ENCODE data around the gene CTAGE1.

Gene CTAGE1

GRCh38 chr18:22429564-22429963 is 11.8 kb upstream of the CTAGE1 start:
- H3K9me3 ChIP-seq (ENCODE audit: control insufficient read depth, low read length) = no peaks in the 10 kb centered on the region
- no peaks in the 10 kb centered on the region for H3K27me3 ChIP-seq (ENCODE audit: control insufficient read depth, insufficient read depth, low read length)
- H3K79me2 ChIP-seq = no peaks in the 10 kb centered on the region
- no peak overlapping the region for H3K27ac ChIP-seq
- no peak overlapping the region for H3K9ac ChIP-seq
- no peaks in the 10 kb centered on the region for H3K36me3 ChIP-seq (ENCODE audit: control insufficient read depth, insufficient read depth, low read length)
- H3K4me2 ChIP-seq (ENCODE audit: low read length) = no peak overlapping the region
- no peak overlapping the region for H3K4me3 ChIP-seq (ENCODE audit: low read depth, low read length)
- TF ChIP-seq, protein P1, sequence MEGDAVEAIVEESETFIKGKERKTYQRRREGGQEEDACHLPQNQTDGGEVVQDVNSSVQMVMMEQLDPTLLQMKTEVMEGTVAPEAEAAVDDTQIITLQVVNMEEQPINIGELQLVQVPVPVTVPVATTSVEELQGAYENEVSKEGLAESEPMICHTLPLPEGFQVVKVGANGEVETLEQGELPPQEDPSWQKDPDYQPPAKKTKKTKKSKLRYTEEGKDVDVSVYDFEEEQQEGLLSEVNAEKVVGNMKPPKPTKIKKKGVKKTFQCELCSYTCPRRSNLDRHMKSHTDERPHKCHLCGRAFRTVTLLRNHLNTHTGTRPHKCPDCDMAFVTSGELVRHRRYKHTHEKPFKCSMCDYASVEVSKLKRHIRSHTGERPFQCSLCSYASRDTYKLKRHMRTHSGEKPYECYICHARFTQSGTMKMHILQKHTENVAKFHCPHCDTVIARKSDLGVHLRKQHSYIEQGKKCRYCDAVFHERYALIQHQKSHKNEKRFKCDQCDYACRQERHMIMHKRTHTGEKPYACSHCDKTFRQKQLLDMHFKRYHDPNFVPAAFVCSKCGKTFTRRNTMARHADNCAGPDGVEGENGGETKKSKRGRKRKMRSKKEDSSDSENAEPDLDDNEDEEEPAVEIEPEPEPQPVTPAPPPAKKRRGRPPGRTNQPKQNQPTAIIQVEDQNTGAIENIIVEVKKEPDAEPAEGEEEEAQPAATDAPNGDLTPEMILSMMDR (IDR thresholded peaks at IDR 0.05) = no peak
- no peaks in the 10 kb centered on the region for H3K4me1 ChIP-seq
- H2AFZ ChIP-seq = no peak overlapping the region

GRCh38 chr18:22428672-22429071 is 11.0 kb upstream of the CTAGE1 start:
- Histone ChIP-seq H3K4me3 (ENCODE audit: low read depth, low read length) (no peak overlapping the region), H3K4me2 (ENCODE audit: low read length) (no peak overlapping the region), H3K36me3 (ENCODE audit: control insufficient read depth, insufficient read depth, low read length) (no peaks in the 10 kb centered on the region), H2AFZ (no peak overlapping the region), H3K9me3 (ENCODE audit: control insufficient read depth, low read length) (no peaks in the 10 kb centered on the region), H3K4me1 (no peaks in the 10 kb centered on the region), H3K79me2 (no peaks in the 10 kb centered on the region), H3K27me3 (ENCODE audit: control insufficient read depth, insufficient read depth, low read length) (no peaks in the 10 kb centered on the region), H3K9ac (no peak overlapping the region), H3K27ac (no peak overlapping the region)
- TF ChIP-seq, protein P1 (IDR thresholded peaks at IDR 0.05) = no peak

DNA sequence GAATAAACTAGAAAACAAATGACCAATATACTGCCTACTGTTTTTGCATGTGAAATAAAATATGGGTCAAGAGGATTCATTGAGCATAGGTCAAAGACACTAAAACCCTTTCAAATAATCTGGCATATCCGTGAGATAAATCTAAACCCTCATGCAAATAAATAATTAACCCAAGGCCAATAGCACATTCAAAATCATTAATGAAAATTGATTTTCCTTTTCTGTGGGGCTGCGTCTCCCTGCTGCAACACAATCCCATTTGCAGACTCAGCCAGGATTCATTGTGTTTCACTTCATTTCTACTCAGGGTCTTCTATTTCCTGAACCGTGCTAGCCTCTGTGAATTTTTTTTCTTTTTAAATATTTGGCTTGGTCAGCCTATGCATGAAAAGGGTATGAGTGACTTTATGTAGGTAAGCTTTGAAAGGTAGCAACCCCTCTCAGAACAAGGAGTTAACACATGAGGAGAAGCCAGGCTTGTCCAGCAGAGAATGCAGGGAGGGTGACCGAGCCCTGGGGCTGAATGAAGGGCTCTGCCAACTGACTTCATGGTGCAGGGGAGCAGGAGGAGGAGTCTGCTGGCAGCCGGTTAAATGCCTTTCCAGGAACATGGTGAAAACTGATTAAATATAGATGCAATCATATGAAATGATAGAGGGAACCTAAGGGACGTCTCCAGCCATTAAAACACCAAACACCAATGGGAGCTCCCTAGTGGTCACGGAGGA is 10.3 kb upstream of the CTAGE1 start:
- H3K4me1 ChIP-seq = no peaks in the 10 kb centered on the region
- H2AFZ ChIP-seq = no peak overlapping the region
- H3K79me2 ChIP-seq = no peaks in the 10 kb centered on the region
- H3K27ac ChIP-seq = no peak overlapping the region
- TF ChIP-seq, protein P1 (IDR thresholded peaks at IDR 0.05) = no peak
- no peak overlapping the region for H3K4me3 ChIP-seq (ENCODE audit: low read depth, low read length)
- no peaks in the 10 kb centered on the region for H3K9me3 ChIP-seq (ENCODE audit: control insufficient read depth, low read length)
- H3K36me3 ChIP-seq (ENCODE audit: control insufficient read depth, insufficient read depth, low read length) = no peaks in the 10 kb centered on the region
- H3K27me3 ChIP-seq (ENCODE audit: control insufficient read depth, insufficient read depth, low read length) = no peaks in the 10 kb centered on the region
- H3K4me2 ChIP-seq (ENCODE audit: low read length) = no peak overlapping the region
- H3K9ac ChIP-seq = no peak overlapping the region

DNA sequence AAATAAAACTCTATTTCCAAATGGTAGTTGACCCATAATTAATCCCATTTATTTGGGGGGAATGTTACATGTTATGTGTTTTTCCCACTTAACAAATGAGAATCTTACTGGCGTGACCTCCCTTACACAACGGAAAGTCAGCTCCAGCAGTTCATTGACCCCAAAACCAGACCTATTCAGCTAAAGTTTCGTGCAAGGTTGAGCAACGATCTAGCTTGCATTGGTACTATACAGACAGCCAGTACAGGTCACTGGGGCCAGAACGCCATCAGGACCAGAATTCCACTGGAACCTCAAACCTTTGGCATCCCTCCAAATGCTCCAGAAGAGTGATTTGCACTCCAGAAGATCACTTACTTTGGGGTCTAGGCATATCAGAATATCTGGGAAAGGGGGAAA is 6.8 kb upstream of the CTAGE1 start:
- Histone ChIP-seq H3K9ac (no peak overlapping the region), H3K4me2 (ENCODE audit: low read length) (no peak overlapping the region), H2AFZ (no peak overlapping the region), H3K36me3 (ENCODE audit: control insufficient read depth, insufficient read depth, low read length) (no peaks in the 10 kb centered on the region), H3K4me1 (no peaks in the 10 kb centered on the region), H3K79me2 (no peaks in the 10 kb centered on the region), H3K4me3 (ENCODE audit: low read depth, low read length) (no peak overlapping the region), H3K9me3 (ENCODE audit: control insufficient read depth, low read length) (no peaks in the 10 kb centered on the region), H3K27ac (no peak overlapping the region), H3K27me3 (ENCODE audit: control insufficient read depth, insufficient read depth, low read length) (no peaks in the 10 kb centered on the region)
- TF ChIP-seq, protein P1 (IDR thresholded peaks at IDR 0.05) = no peak

Data from parathyroid adenoma (tissue), 2 donors.